Nephron (organoid): Measurements from ENCODE around the gene PROZ.

Experiments
- H3K27ac Mint-ChIP-seq, 3 experiments: 2 replicates each; pipeline ENCODE4 v1.8.0; 2020; ENCODE audit warnings: mixed read lengths in 3 of 3, mild to moderate bottlenecking in 2 of 3, moderate library complexity in 1 of 3
- H3K27me3 Mint-ChIP-seq: 2 replicates; pipeline ENCODE4 v1.8.0; 2021; ENCODE audit warnings: low read depth, mild to moderate bottlenecking, moderate library complexity, mixed read lengths
- H3K36me3 Mint-ChIP-seq: 2 replicates; pipeline ENCODE4 v1.8.0; 2020; ENCODE audit warnings: low read depth, mixed read lengths
- H3K4me1 Mint-ChIP-seq: 2 replicates; pipeline ENCODE4 v1.8.0; 2020; ENCODE audit warnings: mixed read lengths
- H3K4me3 Mint-ChIP-seq, 3 experiments: 2 replicates each; pipeline ENCODE4 v1.8.0; 2020; ENCODE audit warnings: mild to moderate bottlenecking in 3 of 3, mixed read lengths in 3 of 3, moderate library complexity in 2 of 3
- H3K9me3 Mint-ChIP-seq: 2 replicates; pipeline ENCODE4 v1.8.0; 2020; ENCODE audit warnings: mixed read lengths
- TF ChIP-seq, protein P1 (sequence below), 3 experiments: fragments of 200-600 bp; sonication (generic); IDR thresholded peaks; one replicate each; pipeline ENCODE4 v1.5.0; 2021; ENCODE audit warnings: antibody characterized with exemption in 3 of 3; ENCODE audit not compliant: unreplicated experiment in 3 of 3

The PROZ gene

DNA sequence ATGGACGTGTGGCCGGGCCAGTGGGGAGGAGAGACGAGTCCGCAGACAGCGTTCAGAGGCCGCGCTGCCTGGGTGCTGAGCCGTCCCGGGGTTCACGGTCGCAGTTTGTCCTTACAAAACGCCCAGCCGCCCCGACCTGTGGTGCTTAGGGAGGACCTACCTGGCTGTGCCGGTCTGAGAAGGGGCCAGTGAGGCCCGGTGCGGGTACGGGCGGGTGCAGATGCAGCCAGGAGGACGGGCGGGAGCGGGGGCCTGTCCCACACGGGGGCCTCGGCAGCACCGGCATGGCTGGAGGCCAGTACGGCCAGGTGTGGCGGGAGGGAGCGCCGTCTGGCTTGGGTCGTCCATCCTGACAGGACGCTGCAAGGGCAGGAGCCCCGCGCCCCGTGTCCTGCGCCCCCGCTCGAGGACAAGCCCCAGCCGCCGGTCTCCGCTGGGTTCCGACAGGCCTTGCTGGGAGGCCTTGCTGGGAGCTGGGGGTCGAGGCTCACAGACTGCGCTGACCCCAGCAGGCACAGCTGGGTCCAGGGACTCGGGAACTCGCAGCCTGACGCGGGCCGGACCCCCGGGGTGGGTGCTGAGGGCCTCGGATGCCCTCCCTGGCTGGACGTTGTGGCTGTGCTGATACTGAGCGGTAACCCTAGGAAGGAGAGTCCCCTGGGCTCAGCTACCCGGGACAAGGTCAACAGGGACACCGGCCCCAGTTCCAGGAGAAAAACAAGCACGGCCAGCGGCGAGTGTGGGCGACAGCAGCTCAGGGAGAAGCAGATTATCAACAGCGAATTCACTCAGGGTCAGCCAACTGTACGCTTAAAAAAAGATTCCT, 5.3 kb upstream of the PROZ start:
- peaks cover 23% of the 10 kb centered on the region for H3K4me1 Mint-ChIP-seq

DNA sequence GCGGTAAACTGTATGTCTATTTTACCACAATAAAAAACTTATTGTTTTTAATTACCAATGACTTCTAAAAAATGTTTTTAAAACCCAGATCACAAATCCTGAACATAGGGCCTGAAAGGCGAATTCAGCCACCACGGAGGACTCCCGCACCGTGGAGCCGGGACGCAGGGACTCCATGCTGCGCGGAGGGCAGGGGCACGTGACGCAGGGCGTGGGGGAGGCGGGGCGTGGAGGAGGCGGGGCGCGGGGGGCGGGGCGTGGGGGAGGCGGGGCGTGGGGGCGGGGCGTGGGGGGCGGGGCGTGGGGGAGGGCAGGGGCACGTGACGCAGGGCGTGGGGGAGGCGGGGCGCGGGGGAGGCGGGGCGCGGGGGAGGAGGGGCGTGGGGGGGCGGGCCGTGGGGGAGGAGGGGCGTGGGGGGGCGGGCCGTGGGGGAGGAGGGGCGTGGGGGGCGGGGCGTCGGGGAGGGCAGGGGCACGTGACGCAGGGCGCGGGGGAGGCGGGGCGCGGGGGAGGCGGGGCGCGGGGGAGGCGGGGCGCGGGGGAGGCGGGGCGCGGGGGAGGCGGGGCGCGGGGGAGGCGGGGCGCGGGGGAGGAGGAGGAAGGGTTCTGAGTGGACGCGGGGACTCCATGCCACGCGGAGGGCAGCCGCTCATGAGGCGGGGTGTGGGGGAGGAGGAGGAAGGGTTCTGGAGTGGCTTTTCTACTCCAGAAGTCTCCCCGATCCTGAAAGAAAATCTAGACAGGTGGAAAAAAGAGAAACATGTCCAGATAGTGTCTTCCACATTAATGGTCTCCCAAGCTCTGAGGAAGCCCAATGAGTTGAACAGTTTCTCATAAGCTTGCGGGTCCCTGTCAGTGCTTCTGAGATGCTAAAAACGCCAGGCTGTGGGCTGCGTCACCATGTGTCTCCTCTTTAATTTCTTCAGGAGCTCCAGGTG, 4.4 kb upstream of the PROZ start:
- Mint-ChIP-seq H3K4me3 (peak overlapping the region; percentile 78 to 79 (median 78)), H3K9me3 (no peaks in the 10 kb centered on the region)
- TF ChIP-seq, protein P1, sequence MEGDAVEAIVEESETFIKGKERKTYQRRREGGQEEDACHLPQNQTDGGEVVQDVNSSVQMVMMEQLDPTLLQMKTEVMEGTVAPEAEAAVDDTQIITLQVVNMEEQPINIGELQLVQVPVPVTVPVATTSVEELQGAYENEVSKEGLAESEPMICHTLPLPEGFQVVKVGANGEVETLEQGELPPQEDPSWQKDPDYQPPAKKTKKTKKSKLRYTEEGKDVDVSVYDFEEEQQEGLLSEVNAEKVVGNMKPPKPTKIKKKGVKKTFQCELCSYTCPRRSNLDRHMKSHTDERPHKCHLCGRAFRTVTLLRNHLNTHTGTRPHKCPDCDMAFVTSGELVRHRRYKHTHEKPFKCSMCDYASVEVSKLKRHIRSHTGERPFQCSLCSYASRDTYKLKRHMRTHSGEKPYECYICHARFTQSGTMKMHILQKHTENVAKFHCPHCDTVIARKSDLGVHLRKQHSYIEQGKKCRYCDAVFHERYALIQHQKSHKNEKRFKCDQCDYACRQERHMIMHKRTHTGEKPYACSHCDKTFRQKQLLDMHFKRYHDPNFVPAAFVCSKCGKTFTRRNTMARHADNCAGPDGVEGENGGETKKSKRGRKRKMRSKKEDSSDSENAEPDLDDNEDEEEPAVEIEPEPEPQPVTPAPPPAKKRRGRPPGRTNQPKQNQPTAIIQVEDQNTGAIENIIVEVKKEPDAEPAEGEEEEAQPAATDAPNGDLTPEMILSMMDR (IDR thresholded peaks at IDR 0.05; ENCODE audit: unreplicated experiment in 3 of 3), result no peak

More for the DNA sequence above, 5.3 kb upstream of the PROZ start:
- Mint-ChIP-seq H3K36me3 (no peaks in the 10 kb centered on the region), H3K27ac (peak overlapping the region; percentile 78 to 96 (median 94)), H3K4me3 (peak overlapping the region; percentile 84 to 89 (median 88)), H3K9me3 (no peaks in the 10 kb centered on the region), H3K27me3 (peaks cover 14% of the 10 kb centered on the region)
- TF ChIP-seq, protein P1 (IDR thresholded peaks at IDR 0.05; ENCODE audit: unreplicated experiment in 3 of 3), result no peak

DNA sequence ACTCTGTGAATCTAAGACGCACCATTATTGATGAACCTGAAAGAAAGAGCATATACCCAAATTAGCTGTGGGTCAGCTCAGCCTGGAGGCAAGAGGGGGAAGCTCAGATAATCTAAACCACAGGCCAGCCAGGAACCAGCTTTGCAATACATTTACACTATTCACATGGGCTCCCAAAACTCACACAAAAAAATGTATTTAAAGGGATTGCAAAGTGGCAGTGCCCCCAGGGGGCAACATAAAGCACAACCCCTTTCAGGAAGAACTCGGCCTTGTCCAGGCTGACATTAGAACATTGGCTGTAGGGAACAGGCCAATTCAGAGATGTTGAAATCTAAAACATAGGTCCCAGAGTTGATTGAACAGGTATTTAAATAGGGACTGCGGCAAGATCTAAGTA, 3.2 kb upstream of the PROZ start:
- TF ChIP-seq, protein P1 (IDR thresholded peaks at IDR 0.05; ENCODE audit: unreplicated experiment in 3 of 3), result no peak
- H3K9me3 Mint-ChIP-seq, result no peaks in the 10 kb centered on the region
- H3K4me3 Mint-ChIP-seq, result peak overlapping the region; percentile 58 to 79 (median 77)
- peaks cover 23% of the 10 kb centered on the region for H3K4me1 Mint-ChIP-seq
- peak overlapping the region in 2 of 3 experiments; percentile 70 to 74 for H3K27ac Mint-ChIP-seq
- no peaks in the 10 kb centered on the region for H3K36me3 Mint-ChIP-seq
- peaks cover 19% of the 10 kb centered on the region for H3K27me3 Mint-ChIP-seq

More for the DNA sequence above, 4.4 kb upstream of the PROZ start:
- Mint-ChIP-seq H3K36me3 (no peaks in the 10 kb centered on the region), H3K27me3 (peaks cover 15% of the 10 kb centered on the region), H3K4me1 (peaks cover 23% of the 10 kb centered on the region), H3K27ac (peak overlapping the region; percentile 56 to 94 (median 82))

DNA sequence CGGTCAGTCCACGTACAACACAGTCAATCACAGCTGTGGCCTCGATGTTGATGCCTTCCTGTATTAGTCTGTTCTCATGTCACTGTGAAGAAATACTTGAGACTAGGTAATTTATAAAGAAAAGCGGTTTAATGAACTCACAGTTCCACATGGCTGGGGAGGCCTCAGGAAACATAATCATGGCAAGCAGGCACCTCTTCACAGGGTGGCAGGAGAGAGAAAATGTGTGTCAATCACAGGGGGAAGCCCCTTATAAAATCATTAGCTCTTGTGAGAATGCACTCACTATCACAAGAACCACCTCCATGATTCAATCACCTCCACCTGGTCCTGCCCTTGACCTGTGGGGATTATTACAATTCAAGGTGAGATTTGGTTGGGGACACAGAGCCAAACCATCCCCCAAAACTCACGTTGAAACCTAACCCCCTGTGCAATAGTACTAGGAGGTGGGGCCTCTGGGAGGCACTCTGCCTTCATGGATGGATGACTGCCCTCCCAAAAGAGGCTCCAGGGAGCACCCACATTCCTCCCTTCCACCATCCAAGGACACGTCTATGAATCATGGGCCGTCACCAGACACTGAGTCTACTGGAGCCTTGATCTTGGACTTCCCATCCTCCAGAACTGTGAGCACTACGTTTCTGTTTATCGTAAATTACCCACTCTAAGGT, 2.3 kb upstream of the PROZ start:
- Mint-ChIP-seq H3K27ac (no peak overlapping the region), H3K4me1 (peaks cover 18% of the 10 kb centered on the region), H3K4me3 (no peak overlapping the region), H3K9me3 (no peaks in the 10 kb centered on the region), H3K36me3 (no peaks in the 10 kb centered on the region), H3K27me3 (peaks cover 28% of the 10 kb centered on the region)
- TF ChIP-seq, protein P1 (IDR thresholded peaks at IDR 0.05; ENCODE audit: unreplicated experiment in 3 of 3), result no peak

DNA sequence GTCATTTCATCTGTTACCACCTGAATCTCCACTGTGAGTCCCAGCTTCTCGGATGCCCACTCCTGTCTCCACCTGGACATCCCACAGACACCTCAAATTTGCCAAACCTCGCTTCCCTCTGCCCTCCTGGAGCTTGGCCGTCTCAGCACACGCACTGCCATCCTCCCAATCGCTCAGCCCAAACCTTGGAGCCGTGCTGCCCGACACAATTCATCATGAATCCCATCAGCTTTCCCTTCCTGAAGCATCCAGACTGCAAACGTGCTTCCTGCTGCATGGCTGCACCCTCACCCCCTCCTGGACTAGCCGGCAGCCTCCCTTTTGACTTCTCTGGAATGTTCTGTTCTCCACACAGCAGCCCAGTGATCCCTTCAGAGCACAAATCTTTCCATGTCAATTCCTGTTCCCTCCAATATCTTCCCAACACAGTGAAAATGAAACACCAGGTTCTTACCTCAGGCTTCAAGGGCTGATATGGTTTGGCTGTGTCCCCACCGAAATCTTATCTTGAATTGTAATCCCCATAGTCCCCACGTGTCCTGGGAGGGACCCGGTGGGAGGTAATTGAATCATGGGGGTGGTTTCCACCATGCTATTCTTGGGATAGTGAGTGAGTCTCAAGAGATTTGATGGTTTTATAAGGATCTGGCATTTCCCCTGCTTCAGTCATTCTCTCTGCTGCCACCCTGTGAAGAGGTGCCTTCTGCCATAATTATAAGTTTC, 1.1 kb upstream of the PROZ start:
- Mint-ChIP-seq H3K36me3 (no peaks in the 10 kb centered on the region), H3K4me3 (no peak overlapping the region), H3K27me3 (peaks cover 28% of the 10 kb centered on the region), H3K27ac (no peak overlapping the region), H3K9me3 (no peaks in the 10 kb centered on the region), H3K4me1 (peaks cover 12% of the 10 kb centered on the region)
- TF ChIP-seq, protein P1 (IDR thresholded peaks at IDR 0.05; ENCODE audit: unreplicated experiment in 3 of 3), result no peak
